PFSK-1 (cell line): ENCODE measurements around the gene ITPKB.

Source experiments
- FOXP2 ChIP-seq: optimal IDR thresholded peaks from 2 replicates; pipeline ENCODE3; 2011; ENCODE audit warnings: borderline replicate concordance, control low read depth, inconsistent platforms; ENCODE audit not compliant: insufficient read depth; ENCODE audit errors: extremely low read length, extremely low read depth
- POLR2AphosphoS5 ChIP-seq: IDR thresholded peaks from 2 replicates; pipeline ENCODE4 v1.6.1; 2012; ENCODE audit warnings: low read depth, mild to moderate bottlenecking, control low read depth, low read length, moderate library complexity
- SIN3A ChIP-seq: IDR thresholded peaks from 2 replicates; pipeline ENCODE4 v1.6.1; 2012; ENCODE audit warnings: mild to moderate bottlenecking, low read length, moderate library complexity, borderline replicate concordance; ENCODE audit not compliant: insufficient read depth
- TAF1 ChIP-seq: IDR thresholded peaks from 2 replicates; pipeline ENCODE4 v1.6.1; 2012; ENCODE audit warnings: low read length, control low read depth, borderline replicate concordance; ENCODE audit not compliant: insufficient read depth
- TF ChIP-seq, protein P1 (sequence below), 2 experiments: IDR thresholded peaks; 2 replicates each; pipeline versions ENCODE4 v1.6.1 to v1.8.0; 2011 to 2012; ENCODE audit warnings: low read depth in 2 of 2, low read length in 2 of 2, control low read depth in 1 of 2, inconsistent platforms in 1 of 2, mild to moderate bottlenecking in 1 of 2, moderate library complexity in 1 of 2; ENCODE audit not compliant: insufficient read depth in 1 of 2

ITPKB gene

DNA sequence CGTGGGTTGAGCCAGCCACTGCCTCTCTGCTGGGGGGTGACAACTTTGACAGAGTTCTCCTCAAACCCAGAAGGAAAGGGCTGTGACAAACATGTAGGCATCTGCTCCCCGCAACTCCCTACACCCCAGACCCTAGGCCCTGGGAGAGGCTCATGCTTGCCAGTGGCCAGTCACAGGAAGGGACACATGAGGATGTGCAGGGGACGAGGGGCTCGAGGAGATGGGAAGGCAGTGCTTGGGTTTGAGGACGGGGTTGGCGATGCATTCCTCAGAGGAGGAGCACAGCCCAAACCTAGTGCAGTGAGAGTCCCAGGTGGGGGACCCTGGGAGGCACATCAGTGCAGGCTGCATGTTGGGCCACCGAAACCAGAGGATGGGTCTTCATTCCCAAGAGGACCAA, 128.4 kb downstream of the ITPKB start:
- TF ChIP-seq SIN3A (no peak), FOXP2 (no peak), TAF1 (no peak), POLR2AphosphoS5 (no peak)
- TF ChIP-seq, protein P1, sequence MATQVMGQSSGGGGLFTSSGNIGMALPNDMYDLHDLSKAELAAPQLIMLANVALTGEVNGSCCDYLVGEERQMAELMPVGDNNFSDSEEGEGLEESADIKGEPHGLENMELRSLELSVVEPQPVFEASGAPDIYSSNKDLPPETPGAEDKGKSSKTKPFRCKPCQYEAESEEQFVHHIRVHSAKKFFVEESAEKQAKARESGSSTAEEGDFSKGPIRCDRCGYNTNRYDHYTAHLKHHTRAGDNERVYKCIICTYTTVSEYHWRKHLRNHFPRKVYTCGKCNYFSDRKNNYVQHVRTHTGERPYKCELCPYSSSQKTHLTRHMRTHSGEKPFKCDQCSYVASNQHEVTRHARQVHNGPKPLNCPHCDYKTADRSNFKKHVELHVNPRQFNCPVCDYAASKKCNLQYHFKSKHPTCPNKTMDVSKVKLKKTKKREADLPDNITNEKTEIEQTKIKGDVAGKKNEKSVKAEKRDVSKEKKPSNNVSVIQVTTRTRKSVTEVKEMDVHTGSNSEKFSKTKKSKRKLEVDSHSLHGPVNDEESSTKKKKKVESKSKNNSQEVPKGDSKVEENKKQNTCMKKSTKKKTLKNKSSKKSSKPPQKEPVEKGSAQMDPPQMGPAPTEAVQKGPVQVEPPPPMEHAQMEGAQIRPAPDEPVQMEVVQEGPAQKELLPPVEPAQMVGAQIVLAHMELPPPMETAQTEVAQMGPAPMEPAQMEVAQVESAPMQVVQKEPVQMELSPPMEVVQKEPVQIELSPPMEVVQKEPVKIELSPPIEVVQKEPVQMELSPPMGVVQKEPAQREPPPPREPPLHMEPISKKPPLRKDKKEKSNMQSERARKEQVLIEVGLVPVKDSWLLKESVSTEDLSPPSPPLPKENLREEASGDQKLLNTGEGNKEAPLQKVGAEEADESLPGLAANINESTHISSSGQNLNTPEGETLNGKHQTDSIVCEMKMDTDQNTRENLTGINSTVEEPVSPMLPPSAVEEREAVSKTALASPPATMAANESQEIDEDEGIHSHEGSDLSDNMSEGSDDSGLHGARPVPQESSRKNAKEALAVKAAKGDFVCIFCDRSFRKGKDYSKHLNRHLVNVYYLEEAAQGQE (IDR thresholded peaks at IDR 0.05; ENCODE audit: insufficient read depth in 1 of 2, low read depth in 2 of 2, low read length in 2 of 2) = no peak

DNA sequence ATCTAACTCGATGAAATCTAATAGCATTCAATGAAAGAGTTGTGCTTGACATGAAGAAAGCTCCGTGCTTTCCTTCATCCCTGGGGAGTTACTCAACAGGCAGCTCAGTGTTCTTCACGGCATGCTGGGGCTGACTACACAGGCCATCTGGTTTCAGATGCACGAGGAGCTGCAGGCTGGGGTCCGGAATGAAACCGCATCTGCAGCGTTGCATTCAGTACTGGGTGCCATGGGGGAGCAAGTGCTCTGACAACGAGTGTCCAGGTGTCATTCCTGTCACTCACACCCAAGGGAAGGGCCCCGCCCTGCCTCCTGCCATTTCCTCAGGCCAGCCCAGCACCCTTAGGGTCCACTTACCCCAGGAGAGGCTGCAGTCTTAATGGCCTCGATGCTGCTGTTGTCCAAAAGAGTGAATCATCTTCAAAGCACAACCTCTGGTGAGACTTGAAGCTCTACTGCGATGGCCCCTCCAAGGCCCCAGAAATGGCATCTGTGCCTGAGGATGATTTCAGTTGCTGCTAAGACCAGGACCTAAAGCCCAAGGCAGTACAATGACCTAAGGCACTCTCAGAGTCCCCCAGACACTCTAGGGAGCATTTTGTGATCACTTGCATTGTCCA, 129.1 kb downstream of the ITPKB start:
- TF ChIP-seq POLR2AphosphoS5 = no peak
- no peak for TF ChIP-seq FOXP2
- no peak for TF ChIP-seq SIN3A
- TF ChIP-seq, protein P1 (IDR thresholded peaks at IDR 0.05; ENCODE audit: insufficient read depth in 1 of 2, low read depth in 2 of 2, low read length in 2 of 2) = no peak
- no peak for TF ChIP-seq TAF1

DNA sequence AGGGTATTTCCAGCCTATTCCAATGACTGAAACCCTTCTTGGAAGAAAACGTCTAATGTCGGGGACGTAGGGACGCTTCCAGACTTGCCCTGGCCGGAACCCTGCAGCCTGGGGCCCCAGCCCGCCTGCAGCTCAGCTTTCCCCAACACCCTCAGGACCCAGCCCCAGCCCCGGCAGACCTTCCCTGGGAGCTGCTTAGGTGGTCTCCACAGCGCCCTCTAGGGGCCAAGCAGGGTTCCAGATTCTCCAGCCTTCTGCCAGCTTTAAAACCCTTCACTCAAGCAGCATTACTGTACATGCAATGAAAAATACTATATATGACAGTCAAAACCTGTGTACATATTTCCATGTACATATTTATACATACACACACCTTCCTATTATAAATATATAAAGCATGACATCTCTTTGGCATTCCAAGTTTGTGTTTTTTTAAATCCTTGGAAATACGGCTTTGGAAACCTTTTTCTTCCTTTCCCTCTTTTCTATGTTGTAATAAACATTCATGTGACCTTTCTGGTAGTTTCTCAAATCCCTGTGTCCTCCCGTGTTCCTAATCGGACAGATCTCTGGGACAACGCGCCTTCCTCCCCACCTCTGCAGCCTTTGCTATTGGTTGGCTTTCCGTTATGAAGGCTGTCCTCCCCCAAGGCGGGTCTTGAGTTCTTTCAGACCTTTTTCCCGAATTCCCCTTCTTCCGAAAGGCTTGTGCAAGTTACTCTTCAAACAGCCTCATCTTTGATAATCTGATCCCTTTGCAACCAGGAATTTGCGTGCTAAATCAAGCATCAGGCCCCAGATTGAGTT, 130.2 kb downstream of the ITPKB start:
- TF ChIP-seq SIN3A (no peak), TAF1 (no peak), FOXP2 (no peak), POLR2AphosphoS5 (no peak)

DNA sequence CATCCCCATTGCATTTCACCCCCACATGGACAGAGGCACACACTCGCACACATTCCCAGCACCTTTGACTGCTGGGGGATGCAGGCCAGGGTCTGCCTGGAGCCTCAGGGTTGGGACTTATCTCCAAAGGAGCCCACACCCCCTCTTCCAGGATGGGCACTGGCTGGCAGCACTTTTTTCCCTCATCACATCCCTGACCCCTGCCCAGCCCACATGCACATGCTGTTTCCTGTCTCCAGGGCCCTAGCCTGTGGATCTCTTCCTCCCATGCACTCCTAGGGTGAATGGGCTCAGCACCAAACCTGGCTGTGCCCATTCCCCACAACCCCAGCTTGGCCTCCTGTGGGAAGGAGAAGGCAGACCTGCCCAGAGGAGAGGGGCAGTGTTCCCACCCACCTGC, 131.3 kb downstream of the ITPKB start:
- TF ChIP-seq, protein P1 (IDR thresholded peaks at IDR 0.05; ENCODE audit: insufficient read depth in 1 of 2, low read depth in 2 of 2, low read length in 2 of 2) = no peak
- TF ChIP-seq SIN3A = no peak
- no peak for TF ChIP-seq POLR2AphosphoS5
- no peak for TF ChIP-seq FOXP2
- no peak for TF ChIP-seq TAF1

DNA sequence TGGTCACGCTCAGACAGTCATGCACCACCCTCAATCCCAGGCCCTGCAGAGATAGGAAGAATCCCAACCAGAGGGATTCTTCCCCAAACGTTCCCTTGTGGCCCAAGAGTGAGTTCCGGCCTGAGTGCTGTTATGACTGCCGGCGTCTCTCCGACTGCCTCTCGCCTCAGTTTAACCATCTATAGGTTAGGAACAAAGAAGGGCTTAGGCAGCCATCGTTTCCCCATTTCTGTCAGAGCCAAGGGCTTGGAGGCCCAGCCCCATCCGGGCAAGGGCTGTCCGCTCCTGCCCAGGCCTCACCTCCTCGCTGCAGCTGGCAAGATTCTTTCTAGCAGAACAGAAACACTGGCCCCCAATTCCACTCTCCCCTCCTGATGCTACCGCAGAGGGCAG, 131.8 kb downstream of the ITPKB start:
- TF ChIP-seq, protein P1 (IDR thresholded peaks at IDR 0.05; ENCODE audit: insufficient read depth in 1 of 2, low read depth in 2 of 2, low read length in 2 of 2) = no peak
- no peak for TF ChIP-seq SIN3A
- TF ChIP-seq POLR2AphosphoS5 = no peak
- no peak for TF ChIP-seq FOXP2
- no peak for TF ChIP-seq TAF1
